GM21515 (cell line): Measurements from ENCODE around the gene TLR10.
"Not testable (repeated sequence)": the region's sequence is repeated elsewhere in the genome, so short reads cannot be mapped to it uniquely, and the experiment has no call there.

Experiments
- ATAC-seq: cut with Tn5 transposase; IDR thresholded peaks from one replicate; pipeline ENCODE4 v1.9.1; 2021; ENCODE audit not compliant: unreplicated experiment

Gene TLR10, protein sequence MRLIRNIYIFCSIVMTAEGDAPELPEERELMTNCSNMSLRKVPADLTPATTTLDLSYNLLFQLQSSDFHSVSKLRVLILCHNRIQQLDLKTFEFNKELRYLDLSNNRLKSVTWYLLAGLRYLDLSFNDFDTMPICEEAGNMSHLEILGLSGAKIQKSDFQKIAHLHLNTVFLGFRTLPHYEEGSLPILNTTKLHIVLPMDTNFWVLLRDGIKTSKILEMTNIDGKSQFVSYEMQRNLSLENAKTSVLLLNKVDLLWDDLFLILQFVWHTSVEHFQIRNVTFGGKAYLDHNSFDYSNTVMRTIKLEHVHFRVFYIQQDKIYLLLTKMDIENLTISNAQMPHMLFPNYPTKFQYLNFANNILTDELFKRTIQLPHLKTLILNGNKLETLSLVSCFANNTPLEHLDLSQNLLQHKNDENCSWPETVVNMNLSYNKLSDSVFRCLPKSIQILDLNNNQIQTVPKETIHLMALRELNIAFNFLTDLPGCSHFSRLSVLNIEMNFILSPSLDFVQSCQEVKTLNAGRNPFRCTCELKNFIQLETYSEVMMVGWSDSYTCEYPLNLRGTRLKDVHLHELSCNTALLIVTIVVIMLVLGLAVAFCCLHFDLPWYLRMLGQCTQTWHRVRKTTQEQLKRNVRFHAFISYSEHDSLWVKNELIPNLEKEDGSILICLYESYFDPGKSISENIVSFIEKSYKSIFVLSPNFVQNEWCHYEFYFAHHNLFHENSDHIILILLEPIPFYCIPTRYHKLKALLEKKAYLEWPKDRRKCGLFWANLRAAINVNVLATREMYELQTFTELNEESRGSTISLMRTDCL

DNA sequence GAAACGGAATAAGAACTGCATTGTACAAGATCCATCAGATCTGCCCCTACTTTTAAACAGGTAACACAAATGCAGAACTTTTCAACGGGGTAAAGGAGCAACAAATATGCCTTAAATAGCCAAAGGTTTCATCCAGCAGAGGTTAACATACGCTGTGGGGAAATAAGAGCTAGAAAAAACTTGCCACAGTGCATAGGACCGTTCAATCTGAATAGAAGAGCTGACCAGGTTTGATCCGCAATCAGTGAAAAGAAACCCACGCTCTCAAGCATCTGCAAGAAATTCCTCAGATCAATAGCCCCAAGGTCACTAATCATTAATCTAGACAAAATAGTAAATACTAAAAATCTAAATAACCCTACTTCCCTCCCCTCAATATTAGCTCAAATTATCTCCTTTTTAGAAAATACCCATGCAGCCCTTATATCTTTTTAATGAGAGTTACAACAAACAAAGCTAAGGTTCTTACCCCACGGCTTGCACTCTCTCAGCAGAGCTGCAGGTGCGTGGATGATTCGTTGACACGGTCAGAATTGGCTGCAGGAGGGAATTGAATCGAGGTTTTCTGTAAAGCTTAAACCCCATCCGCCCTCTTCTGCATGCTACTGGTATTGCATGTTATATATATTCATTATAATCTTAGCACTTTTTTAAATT, at the start of gene TLR10:
Gene TLR10 (minus strand): TSS at position 539 of the 657 bp plus-strand sequence. CDS start 7,400 bp downstream, outside the sequence.
- peak; percentile 64 for ATAC-seq

DNA sequence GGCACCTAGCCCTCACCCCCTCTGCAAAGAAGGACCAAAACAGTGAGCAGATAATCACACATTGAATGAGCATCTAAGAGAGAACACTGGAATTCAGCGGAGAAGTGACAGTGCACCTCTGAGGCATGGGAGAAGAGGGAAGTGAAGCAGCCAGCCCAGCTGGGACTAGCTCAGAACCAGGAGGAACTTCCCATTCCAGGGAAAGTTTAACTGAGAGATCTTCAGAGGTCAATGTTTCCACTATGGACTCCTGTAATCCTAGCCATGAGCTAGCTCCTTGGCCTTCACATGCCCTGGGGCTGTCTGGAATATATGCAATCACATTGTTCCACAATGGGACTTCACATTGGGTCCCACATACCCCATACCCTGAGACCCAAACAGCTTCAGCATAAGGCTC, 49.4 kb upstream of the TLR10 start:
- no peak for ATAC-seq

DNA sequence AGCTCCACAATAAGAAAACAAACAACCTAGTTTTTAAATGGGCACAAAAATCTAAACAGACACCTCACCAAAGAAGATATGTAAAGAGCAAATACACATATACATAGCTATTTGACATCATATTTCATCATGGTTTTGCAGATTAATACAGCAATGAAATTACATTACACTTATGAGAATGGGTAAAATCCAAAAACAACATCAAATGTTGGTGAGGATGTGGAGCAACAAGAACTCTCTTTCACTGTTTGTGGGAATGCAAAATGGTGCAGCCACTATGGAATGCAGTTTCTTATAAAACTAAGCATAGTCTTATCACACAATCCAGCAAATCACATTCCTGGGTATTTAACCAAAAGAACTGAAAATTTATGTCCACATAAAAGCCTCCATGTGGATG, 48.9 kb upstream of the TLR10 start:
- ATAC-seq, result no peak

DNA sequence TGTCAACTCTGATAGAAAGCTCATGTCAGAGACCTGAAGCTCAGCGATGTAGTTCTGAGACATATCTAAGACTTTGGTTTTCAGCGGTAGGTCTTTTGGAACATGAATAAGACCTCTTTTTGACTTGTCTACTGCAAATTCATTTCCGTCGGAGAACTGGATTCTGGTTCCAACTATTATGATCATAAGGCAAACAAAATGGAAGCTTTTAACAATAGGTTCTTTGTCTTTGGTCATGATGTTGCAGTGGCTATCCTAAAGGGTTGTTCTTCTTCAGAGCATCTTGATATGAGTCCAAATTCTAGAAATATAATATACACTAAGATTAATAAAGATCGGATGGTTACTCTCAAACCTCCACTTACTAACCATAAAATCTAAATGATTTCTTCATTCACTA, 46.4 kb upstream of the TLR10 start:
- ATAC-seq, result no peak

DNA sequence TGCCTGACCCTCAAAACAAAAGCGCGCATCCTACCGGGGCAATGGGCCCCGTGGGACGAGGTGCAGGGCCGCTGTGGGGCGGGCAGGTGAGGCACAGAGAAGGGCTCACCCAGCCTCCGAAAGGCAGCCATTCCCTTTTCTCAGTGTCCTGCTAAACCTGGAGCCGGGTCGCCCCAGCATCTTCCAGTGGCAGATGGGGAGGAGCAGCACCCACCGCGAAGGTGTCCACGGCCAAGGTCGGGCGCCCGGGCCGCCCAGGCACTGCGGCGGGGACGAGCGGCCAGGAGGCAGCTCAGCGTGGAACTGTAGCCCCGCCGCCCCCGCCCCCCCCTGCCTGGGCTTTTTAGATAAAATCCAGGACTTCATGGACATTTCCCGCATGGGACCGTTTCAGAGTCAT, 41.0 kb upstream of the TLR10 start:
- ATAC-seq, result no peak

DNA sequence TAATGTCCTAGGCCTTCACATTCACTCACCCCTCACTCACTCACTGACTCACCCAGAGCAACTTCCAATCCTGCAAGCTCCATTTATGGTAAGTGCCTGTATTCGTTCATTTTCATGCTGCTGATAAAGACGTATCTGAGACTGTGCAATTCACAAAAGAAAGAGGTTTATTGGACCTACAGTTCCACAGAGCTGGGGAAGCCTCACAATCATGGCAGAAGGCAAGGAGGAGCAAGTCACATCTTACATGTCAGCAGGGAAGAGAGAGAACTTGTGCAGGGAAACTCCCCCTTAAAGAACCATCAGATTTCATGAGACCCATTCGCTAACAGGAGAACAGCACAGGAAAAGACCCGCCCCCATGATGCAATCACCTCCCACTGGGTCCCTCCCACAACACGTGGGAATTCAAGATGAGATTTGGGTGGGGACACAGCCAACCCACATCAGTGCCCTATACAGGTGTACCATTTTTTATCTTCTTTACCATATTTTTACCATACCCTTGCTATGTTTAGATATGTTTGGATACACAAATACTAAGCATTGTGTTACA, 40.0 kb upstream of the TLR10 start:
- no peak for ATAC-seq

DNA sequence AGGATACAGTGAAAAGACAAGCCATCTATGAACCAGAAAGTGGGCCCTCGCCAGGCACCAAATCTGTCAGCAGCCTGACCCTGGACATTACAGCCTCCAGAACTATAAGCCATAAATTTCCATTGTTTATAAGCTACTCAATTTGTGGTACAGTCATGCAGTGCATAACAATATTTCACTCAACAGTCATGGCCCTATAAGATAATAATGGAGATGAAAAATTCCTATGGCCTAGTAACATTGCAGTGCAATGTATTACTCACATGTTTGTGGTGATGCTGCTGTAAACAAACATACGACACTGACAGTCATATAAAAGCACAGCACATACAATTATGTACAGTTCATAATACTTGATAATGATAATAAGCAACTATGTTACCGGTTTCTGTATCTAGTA, 38.9 kb upstream of the TLR10 start:
- ATAC-seq, result no peak

DNA sequence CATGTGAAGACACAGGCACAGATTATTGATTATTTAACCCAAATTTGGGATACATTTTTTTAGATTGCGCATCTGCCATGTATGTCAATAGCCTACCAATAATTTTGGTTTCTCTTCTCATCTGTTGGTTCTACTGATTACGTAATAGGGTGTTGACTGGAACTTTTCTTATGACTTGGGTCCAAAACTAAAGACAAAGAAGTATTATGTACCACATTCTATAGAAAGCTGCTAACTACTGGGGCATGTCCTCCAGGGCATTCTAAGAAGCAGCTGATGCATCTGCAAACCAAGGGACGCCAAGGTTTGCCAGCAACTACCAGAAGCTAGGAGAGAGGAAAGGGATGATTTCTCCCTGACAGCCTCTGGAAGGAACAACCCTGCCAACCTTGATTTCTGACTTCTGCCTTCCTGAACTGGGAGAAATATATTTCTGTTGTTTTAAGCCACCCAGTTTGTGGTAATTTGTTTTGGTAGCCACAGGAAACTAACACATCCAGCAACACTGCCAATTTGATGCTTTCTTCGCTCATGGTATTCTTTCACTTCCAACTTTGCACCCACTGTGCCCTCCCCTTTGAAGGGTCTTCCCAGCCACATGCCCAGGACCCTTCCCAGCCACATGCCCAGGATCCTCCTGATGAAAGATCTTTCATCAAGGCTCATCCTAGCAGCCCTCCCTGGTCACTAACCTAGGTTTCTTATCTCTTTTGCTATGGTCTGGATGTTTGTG, 37.7 kb upstream of the TLR10 start:
- ATAC-seq, result peak; percentile 35

DNA sequence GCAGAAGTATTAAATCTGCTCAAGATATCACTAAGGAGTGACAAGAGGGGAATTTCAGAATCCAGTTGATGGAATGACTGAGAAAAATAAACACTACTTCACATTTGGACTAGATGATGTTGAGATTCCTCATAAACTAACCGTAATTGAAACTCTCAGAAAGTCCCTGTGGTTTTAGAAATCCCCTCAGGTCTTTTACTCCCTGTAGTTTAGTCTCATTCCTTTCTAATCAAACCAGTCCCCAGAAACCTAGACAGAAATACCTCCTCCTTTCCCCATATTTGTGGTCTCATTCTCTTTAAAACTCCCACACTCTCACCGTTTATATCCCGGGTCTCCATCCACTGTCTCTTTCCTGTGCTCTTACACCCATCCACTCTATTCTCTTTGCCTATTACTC, 36.8 kb upstream of the TLR10 start:
- ATAC-seq, result no peak

DNA sequence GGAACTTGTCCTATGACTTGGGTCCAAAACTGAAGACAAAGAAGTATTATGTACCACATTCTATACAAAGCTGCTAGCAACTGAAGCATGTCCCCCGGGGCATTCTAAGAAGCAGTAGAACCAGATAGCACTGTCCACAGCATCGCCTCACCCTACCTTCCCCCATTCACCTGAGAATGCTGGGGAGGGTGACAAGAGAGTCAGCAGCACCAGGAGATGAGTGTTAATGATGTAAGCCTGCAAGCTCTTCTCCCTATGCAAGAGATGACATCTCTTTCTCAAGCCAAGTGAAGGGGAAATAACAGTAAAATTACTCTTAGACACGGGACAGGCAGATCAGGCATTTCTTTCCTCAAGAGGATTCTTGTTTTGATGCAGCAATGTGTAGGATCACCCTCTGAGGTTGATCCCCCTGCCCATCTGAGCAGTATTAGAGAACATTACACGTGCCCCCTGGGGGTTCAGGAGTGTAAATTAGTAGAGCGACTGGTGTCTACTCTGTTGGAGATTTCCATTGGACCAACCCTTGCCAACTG, 35.7 kb upstream of the TLR10 start:
- ATAC-seq, result peak; percentile 43

DNA sequence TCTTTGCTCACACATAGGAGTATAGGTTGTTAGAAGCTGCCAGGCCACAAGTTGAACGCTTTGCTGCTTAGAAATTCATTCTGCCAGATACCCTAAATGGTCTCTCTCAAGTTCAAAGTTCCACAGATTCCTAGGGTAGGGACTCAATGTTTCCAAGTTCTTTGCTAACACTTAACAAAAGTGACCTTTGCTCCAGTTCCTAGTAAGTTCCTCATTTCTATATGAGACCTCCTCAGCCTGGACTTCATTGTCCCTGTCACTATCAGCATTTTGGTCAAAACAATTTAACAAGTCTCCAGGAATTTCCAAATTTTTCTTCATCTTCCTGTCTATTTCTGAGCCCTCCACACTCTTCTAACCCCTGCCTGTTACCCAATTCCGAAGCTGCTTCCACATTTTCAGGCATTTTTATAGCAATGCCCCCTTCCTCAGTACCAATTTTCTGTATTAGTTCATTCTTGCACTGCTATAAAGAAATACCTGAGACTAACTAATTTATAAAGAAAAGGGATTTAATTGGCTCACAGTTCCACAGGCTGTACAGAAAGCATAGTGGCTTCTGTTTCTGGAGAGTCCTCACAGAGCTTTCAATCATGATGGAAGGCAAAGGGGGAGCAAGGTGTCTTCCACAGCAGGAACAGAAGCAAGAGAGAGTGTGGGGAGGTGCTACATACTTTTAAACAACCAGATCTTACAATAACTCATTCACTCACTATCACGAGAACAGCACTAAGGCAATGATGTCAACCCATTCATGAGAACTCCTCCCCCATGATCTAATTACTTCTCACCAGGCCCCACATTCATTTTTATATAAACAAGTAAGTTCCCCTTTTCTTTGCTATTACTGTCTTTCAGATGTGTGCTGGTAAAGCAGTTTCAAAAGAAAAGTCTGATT, 33.3 kb upstream of the TLR10 start:
- ATAC-seq, result no peak

DNA sequence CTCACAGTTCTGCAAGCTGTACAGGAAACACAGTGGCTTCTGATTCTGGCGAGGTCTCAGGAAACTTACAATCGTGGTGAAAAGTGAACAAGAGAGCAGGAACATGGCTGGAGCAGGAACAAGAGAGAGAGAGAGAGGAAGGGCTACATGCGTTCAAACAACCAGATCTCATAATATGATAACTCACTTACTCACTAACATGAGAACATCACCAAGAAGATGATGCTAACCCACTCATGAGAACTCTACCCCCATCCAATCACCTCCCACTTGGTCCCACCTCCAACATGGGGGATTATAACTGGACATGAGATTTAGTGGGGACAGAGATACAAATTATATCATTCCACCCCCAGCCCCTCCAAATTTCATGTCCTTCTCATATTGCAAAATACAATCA, 31.6 kb upstream of the TLR10 start:
- no peak for ATAC-seq

DNA sequence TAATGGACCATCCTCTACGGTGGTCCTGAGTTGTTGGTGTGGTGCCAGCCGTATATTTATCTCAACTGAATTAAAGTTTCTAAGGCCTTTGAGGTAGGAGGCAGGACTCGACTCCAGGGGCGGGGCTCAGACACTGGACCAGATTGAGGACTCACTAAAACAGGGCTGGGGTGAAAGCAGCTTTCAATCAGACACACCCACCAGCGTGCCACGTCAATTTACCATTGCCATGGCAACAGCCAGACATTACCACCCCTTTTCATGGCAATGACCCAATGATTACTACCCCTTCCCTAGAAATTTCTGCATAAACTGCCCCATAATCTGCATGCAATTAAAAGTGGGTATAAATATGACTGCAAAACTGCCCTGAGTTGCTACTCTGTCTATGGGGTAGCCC, 28.5 kb upstream of the TLR10 start:
- ATAC-seq, result no peak

DNA sequence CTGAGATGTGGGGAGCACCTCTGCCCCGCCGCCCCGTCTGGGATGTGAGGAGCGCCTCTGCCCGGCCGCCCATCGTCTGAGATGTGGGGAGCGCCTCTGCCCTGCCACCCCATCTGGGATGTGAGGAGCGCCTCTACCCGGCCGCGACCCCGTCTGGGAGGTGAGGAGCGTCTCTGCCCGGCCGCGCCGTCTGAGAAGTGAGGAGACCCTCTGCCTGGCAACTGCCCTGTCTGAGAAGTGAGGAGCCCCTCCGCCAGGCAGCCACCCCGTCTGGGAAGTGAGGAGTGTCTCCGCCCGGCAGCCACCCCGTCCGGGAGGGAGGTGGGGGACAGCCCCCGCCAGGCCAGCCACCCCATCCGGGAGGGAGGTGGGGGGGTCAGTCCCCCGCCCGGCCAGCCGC, 24.7 kb upstream of the TLR10 start:
- ATAC-seq, result not testable (repeated sequence)

DNA sequence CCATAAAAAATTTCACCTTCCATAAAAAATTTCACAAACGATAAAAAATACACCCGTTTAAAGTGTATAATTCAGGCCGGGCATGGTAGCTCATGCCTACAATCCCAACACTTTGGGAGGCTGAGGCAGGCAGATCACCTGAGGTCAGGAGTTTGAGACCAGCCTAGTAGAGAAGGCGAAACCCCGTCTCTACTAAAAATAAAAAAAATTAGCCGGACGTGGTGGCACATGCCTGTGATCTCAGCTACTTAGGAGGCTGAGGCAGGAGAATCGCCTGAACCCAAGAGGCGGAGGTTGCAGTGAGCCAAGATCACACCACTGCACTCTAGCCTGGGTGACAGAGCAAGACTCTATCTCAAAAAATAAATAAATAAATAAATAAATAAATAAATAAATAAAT, 23.5 kb upstream of the TLR10 start:
- ATAC-seq, result not testable (repeated sequence)

DNA sequence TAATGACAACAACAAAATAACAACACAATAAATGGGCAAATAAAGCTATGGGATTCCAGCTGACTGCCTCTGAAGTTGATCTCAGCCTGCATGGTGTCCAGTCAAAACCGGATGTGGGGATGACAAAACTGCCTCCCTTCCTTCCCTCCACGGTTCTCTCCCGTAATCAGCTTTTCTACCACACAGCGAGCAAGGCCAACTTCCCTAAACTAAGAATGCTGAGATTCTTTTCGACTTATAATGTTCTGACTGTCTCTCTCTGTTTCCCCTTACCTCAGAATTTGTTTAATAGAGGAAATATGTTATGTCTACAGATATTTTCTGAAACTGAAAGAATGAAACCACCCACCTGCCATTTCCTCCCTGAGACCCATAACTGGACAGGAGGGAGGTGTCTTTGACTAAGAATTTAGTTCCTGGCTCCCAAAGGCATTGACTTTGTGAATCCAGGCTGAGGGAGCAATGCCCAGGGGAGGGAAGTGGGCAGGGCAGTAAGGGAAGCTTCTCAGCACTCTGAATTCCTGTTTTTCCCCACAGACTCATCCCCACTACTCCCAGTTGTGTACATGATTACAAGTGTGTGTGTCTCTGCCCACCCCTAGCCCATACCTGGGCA, 22.8 kb upstream of the TLR10 start:
- peak; percentile 70 for ATAC-seq

DNA sequence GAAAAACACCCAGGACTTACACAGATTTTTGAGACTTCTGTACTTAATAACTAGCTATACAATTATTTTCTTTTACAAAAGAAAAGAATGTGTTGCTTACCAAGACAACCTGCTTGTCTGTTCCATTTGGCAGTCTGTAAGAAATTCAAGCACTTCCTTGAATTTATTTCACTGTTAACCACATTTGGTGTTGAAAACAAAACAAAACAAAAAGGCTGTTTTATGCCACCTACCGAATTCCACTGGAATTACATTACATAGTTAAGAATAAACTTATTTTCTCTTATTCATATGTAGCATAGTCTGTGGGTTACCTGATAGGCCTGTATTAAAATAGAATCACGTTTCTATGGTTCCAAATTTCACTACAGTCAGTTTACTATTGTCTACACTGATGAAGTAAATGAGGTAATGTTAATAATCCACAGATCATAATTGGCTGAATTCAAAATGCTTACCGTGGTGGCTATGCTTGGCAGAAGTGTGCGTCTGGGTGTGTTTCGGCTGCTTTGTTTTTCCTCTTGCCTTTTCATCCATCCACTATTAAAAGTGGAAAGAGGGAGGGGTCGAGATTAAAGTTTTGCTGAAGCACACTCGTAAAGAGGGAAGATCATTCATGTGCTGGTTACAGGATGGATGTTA, 22.0 kb upstream of the TLR10 start, which contains the start of gene TLR1:
Gene TLR1 (minus strand): TSS at position 138 of the 642 bp plus-strand sequence. CDS start 5,960 bp downstream, outside the sequence.
- peak; percentile 40 for ATAC-seq
